ENCODE results near the gene MSH5. TPM values are rescaled to one million over a fixed set of nuclear protein-coding genes. Genes with fewer than 3 reads are reported as not detected.

Gene MSH5
- total and polyA plus RNA-seq, 9 of the 15 experiments (the other 6 are each of a cell fraction or from before 2014, with no cell fraction given), result 12.5 to 104 (median 46.6) TPM

GRCh38 chr6:31690231-31691077 is 49.4 kb upstream of the MSH5 start (continued):
- TF ChIP-seq TCF7 (IDR thresholded peaks at IDR 0.05; ENCODE audit: borderline replicate concordance) (peak; percentile 95), POLR2AphosphoS2 (IDR thresholded peaks at IDR 0.05; ENCODE audit: low read length) (0 out of 2 replicates have a peak, but pooled peaks have one; percentile 68), STAT5B (CRISPR knock-in tag; IDR thresholded peaks at IDR 0.05) (no peak), GTF2E2 (tag; IDR thresholded peaks at IDR 0.05) (peak; percentile 75; the same call in 1 of the 2 replicates), THRA (IDR thresholded peaks at IDR 0.05) (no peak), CHD2 (IDR thresholded peaks at IDR 0.05; ENCODE audit: low read depth, low read length) (peak; percentile 51; the same call in 1 of the 2 replicates), POLR3G (IDR thresholded peaks at IDR 0.05; ENCODE audit: extremely low read depth, insufficient read length, insufficient replicate concordance) (no peak), NCOA1 (IDR thresholded peaks at IDR 0.05; ENCODE audit: low read depth) (peak; percentile 89)
- TF ChIP-seq, protein P1, sequence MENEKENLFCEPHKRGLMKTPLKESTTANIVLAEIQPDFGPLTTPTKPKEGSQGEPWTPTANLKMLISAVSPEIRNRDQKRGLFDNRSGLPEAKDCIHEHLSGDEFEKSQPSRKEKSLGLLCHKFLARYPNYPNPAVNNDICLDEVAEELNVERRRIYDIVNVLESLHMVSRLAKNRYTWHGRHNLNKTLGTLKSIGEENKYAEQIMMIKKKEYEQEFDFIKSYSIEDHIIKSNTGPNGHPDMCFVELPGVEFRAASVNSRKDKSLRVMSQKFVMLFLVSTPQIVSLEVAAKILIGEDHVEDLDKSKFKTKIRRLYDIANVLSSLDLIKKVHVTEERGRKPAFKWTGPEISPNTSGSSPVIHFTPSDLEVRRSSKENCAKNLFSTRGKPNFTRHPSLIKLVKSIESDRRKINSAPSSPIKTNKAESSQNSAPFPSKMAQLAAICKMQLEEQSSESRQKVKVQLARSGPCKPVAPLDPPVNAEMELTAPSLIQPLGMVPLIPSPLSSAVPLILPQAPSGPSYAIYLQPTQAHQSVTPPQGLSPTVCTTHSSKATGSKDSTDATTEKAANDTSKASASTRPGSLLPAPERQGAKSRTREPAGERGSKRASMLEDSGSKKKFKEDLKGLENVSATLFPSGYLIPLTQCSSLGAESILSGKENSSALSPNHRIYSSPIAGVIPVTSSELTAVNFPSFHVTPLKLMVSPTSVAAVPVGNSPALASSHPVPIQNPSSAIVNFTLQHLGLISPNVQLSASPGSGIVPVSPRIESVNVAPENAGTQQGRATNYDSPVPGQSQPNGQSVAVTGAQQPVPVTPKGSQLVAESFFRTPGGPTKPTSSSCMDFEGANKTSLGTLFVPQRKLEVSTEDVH (IDR thresholded peaks at IDR 0.05; ENCODE audit: low read depth, partially characterized antibody), result peak; percentile 61
- TF ChIP-seq, protein P2, sequence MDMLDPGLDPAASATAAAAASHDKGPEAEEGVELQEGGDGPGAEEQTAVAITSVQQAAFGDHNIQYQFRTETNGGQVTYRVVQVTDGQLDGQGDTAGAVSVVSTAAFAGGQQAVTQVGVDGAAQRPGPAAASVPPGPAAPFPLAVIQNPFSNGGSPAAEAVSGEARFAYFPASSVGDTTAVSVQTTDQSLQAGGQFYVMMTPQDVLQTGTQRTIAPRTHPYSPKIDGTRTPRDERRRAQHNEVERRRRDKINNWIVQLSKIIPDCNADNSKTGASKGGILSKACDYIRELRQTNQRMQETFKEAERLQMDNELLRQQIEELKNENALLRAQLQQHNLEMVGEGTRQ (CRISPR knock-in tag; IDR thresholded peaks at IDR 0.05), result no peak
